Activated naive CD4-positive, alpha-beta T cell treated with anti-CD3 and anti-CD28 coated beads, Interleukin-2, amount 10 ng/mL, durations not matched to agents 7 days and 5 days (primary cell): Measurements from ENCODE around the gene ABCC4.

Experiments used
- CTCF ChIA-PET: fragments of 350-600 bp; sonication (Branson Sonifier 250); formaldehyde crosslinking; loops from one replicate; lab custom pipeline; 2021; ENCODE audit warnings: antibody characterized with exemption; lab: Charles Lee
- DNase-seq: peaks from one replicate; pipeline ENCODE4 v3.0.0-alpha.2; 2020
- H3K27ac Mint-ChIP-seq: one replicate; pipeline ENCODE4 v1.8.0; 2021; ENCODE audit warnings: mild to moderate bottlenecking, moderate library complexity, mixed read lengths
- H3K27me3 Mint-ChIP-seq: one replicate; pipeline ENCODE4 v1.8.0; 2021; ENCODE audit warnings: mild to moderate bottlenecking, mixed read lengths
- H3K36me3 Mint-ChIP-seq: one replicate; pipeline ENCODE4 v1.8.0; 2021; ENCODE audit warnings: mixed read lengths
- H3K4me1 Mint-ChIP-seq: one replicate; pipeline ENCODE4 v1.8.0; 2021; ENCODE audit warnings: mixed read lengths
- H3K4me3 Mint-ChIP-seq: one replicate; pipeline ENCODE4 v1.8.0; 2021; ENCODE audit warnings: mild to moderate bottlenecking, moderate library complexity, mixed read lengths
- H3K9me3 Mint-ChIP-seq: one replicate; pipeline ENCODE4 v1.8.0; 2021; ENCODE audit warnings: mixed read lengths

The ABCC4 gene

DNA sequence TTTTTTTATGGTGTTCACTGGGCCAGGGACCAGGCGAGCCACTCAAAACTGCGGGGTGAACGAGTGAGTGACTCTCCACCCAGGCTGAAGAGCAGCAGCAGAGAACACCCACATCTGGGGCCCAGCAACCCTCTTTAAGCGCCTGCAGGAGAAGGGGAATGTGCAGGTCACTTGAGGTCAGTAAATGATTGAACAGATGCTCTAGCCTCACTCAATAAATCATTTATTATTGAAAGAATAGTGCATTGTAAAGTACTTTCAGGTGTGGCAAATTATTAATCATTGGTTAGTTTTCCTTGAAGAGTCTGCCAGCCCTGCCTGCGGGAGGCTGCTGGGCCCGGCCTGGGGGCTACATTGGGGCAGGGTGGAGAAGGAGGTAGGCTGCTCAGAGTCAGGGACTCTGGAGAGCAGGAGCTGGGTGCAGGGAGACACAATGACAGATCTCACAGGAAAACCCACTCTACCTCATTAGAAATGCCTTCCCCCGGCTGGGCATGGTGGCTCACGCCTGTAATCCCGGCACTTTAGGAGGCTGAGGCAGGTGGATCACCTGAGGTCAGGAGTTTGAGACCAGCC lies 42.5 kb downstream of the ABCC4 start:
- no peak for DNase-seq
- no peaks in the 10 kb centered on the region for H3K4me1 Mint-ChIP-seq
- CTCF ChIA-PET, result no interaction called here
- no peaks in the 10 kb centered on the region for H3K36me3 Mint-ChIP-seq
- H3K27me3 Mint-ChIP-seq, result no peaks in the 10 kb centered on the region
- H3K27ac Mint-ChIP-seq, result no peak overlapping the region
- no peak overlapping the region for H3K4me3 Mint-ChIP-seq
- H3K9me3 Mint-ChIP-seq, result no peaks in the 10 kb centered on the region

- no peak overlapping the region for H3K27ac Mint-ChIP-seq
- H3K36me3 Mint-ChIP-seq, result no peaks in the 10 kb centered on the region
- no peak for DNase-seq
- no peaks in the 10 kb centered on the region for H3K4me1 Mint-ChIP-seq
- CTCF ChIA-PET, result no interaction called here
- H3K27me3 Mint-ChIP-seq, result no peaks in the 10 kb centered on the region
- H3K9me3 Mint-ChIP-seq, result no peaks in the 10 kb centered on the region
- no peak overlapping the region for H3K4me3 Mint-ChIP-seq
These were observed 43.2 kb downstream of the ABCC4 start for GRCh38 chr13:95258098-95258497.

DNA sequence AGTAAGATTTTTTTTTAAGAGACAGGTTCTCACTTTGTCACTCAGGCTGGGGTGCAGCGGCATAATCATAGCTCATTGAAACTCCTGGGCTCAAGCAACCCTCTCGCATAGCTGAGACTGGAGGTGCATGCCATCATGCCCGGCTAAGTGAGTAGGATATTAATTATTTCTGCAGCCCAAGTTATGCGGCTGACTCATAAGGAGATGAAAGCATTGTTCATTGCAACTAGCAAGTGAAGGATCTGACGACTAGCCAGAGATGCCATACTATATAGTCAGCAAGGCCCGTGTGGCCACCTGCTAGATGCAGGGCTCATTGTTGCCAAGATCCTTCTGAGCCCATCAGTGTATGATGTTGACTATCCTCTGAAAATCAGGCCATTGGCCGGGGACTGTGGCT lies 45.2 kb downstream of the ABCC4 start:
- Mint-ChIP-seq H3K27ac (no peak overlapping the region), H3K4me3 (no peak overlapping the region), H3K4me1 (no peaks in the 10 kb centered on the region), H3K36me3 (no peaks in the 10 kb centered on the region), H3K9me3 (no peaks in the 10 kb centered on the region), H3K27me3 (no peaks in the 10 kb centered on the region)
- no peak for DNase-seq
- CTCF ChIA-PET, result no interaction called here

GRCh38 chr13:95255072-95255732 lies 46.0 kb downstream of the ABCC4 start:
- CTCF ChIA-PET, result no interaction called here
- Mint-ChIP-seq H3K27ac (no peak overlapping the region), H3K9me3 (no peaks in the 10 kb centered on the region)

GRCh38 chr13:95254339-95254738 lies 46.9 kb downstream of the ABCC4 start:
- Mint-ChIP-seq H3K36me3 (no peaks in the 10 kb centered on the region), H3K9me3 (no peaks in the 10 kb centered on the region), H3K27me3 (no peaks in the 10 kb centered on the region), H3K4me3 (no peak overlapping the region), H3K27ac (no peak overlapping the region), H3K4me1 (no peaks in the 10 kb centered on the region)
- DNase-seq, result no peak
- CTCF ChIA-PET, result no interaction called here

More at GRCh38 chr13:95255072-95255732, 46.0 kb downstream of the ABCC4 start:
- DNase-seq, result no peak
- Mint-ChIP-seq H3K4me1 (no peaks in the 10 kb centered on the region), H3K36me3 (no peaks in the 10 kb centered on the region), H3K27me3 (no peaks in the 10 kb centered on the region), H3K4me3 (no peak overlapping the region)

- CTCF ChIA-PET, result no interaction called here
- H3K9me3 Mint-ChIP-seq, result no peaks in the 10 kb centered on the region
- H3K27me3 Mint-ChIP-seq, result no peaks in the 10 kb centered on the region
- no peaks in the 10 kb centered on the region for H3K36me3 Mint-ChIP-seq
- no peak for DNase-seq
- H3K4me1 Mint-ChIP-seq, result no peaks in the 10 kb centered on the region
- no peak overlapping the region for H3K4me3 Mint-ChIP-seq
- H3K27ac Mint-ChIP-seq, result no peak overlapping the region
These were observed 48.2 kb downstream of the ABCC4 start for GRCh38 chr13:95253033-95253432.

GRCh38 chr13:95251641-95252040 lies 49.6 kb downstream of the ABCC4 start:
- Mint-ChIP-seq H3K27me3 (no peaks in the 10 kb centered on the region), H3K36me3 (no peaks in the 10 kb centered on the region), H3K4me3 (no peak overlapping the region), H3K27ac (no peak overlapping the region), H3K4me1 (no peaks in the 10 kb centered on the region), H3K9me3 (no peaks in the 10 kb centered on the region)
- CTCF ChIA-PET, result no interaction called here
- DNase-seq, result no peak

- H3K36me3 Mint-ChIP-seq, result no peaks in the 10 kb centered on the region
These were observed 50.3 kb downstream of the ABCC4 start for GRCh38 chr13:95250961-95251360.

GRCh38 chr13:95248953-95249352 lies 52.3 kb downstream of the ABCC4 start:
- Mint-ChIP-seq H3K27me3 (no peaks in the 10 kb centered on the region), H3K36me3 (no peaks in the 10 kb centered on the region), H3K9me3 (no peaks in the 10 kb centered on the region), H3K4me3 (no peak overlapping the region), H3K27ac (no peak overlapping the region), H3K4me1 (no peaks in the 10 kb centered on the region)
- DNase-seq, result no peak
- CTCF ChIA-PET, result interaction anchor here (0.6 kb wide), 1 partner anchor 915 kb away, joined by 3 read pairs; no protein-coding TSS in a partner anchor

More at GRCh38 chr13:95250961-95251360, 50.3 kb downstream of the ABCC4 start:
- no peaks in the 10 kb centered on the region for H3K27me3 Mint-ChIP-seq
- H3K9me3 Mint-ChIP-seq, result no peaks in the 10 kb centered on the region
- CTCF ChIA-PET, result no interaction called here
- H3K4me1 Mint-ChIP-seq, result no peaks in the 10 kb centered on the region
- no peak for DNase-seq
- no peak overlapping the region for H3K4me3 Mint-ChIP-seq
- H3K27ac Mint-ChIP-seq, result no peak overlapping the region

- Mint-ChIP-seq H3K4me3 (no peak overlapping the region), H3K9me3 (no peaks in the 10 kb centered on the region), H3K36me3 (no peaks in the 10 kb centered on the region), H3K4me1 (no peaks in the 10 kb centered on the region), H3K27ac (no peak overlapping the region), H3K27me3 (no peaks in the 10 kb centered on the region)
- no peak for DNase-seq
- CTCF ChIA-PET, result no interaction called here
These were observed 53.4 kb downstream of the ABCC4 start for GRCh38 chr13:95247852-95248251.

DNA sequence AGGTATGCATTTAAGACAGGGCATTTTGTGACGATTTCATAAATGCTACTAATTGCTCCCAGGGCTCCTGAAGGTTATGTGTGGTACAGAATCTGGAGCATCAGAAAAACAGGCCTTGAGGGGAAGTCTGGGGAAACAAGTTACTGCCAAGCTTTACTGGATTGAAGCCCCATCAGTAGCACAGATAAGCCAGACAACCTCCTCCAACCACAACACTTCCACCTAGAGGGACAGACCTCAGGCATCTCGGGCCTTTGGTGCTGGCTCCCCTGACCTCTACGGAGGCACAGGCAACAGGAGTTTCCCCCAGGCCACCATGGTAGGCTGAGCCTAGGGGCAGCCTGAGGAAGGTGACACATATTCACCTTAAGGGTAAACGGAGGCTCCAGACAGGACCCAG lies 54.1 kb downstream of the ABCC4 start:
- no peaks in the 10 kb centered on the region for H3K36me3 Mint-ChIP-seq
- DNase-seq, result no peak
- CTCF ChIA-PET, result no interaction called here
- no peak overlapping the region for H3K4me3 Mint-ChIP-seq
- H3K27ac Mint-ChIP-seq, result no peak overlapping the region
- no peaks in the 10 kb centered on the region for H3K27me3 Mint-ChIP-seq
- H3K9me3 Mint-ChIP-seq, result no peaks in the 10 kb centered on the region
- H3K4me1 Mint-ChIP-seq, result no peaks in the 10 kb centered on the region

GRCh38 chr13:95246292-95247082 lies 54.8 kb downstream of the ABCC4 start:
- no peaks in the 10 kb centered on the region for H3K27me3 Mint-ChIP-seq
- no peak overlapping the region for H3K4me3 Mint-ChIP-seq
- no peaks in the 10 kb centered on the region for H3K36me3 Mint-ChIP-seq
- no peak overlapping the region for H3K27ac Mint-ChIP-seq
- no peak for DNase-seq
- H3K9me3 Mint-ChIP-seq, result no peaks in the 10 kb centered on the region
- H3K4me1 Mint-ChIP-seq, result no peaks in the 10 kb centered on the region
- CTCF ChIA-PET, result no interaction called here

GRCh38 chr13:95245071-95245470 lies 56.2 kb downstream of the ABCC4 start:
- Mint-ChIP-seq H3K4me1 (no peaks in the 10 kb centered on the region), H3K9me3 (no peaks in the 10 kb centered on the region), H3K36me3 (no peaks in the 10 kb centered on the region), H3K27me3 (no peaks in the 10 kb centered on the region), H3K4me3 (no peak overlapping the region), H3K27ac (no peak overlapping the region)
- DNase-seq, result no peak
- CTCF ChIA-PET, result no interaction called here

DNA sequence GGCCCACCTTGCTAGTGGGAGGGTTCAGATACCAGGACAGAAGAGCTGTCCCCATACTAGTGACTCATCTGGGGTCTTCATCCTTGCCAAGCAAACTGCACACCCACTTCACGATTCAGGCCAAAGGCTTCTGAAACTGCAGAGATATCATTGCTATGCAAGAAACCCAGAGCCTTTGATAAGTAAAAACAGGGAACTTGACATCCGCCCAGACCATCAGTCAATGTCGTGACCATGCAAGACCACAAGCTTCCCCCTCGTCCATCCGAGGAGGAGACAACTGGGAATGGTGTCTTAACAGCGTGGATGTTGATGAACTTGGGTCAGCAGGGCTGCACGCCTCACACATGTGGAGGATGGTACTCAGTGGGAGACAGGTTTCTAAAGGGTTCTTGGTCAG lies 58.0 kb downstream of the ABCC4 start:
- Mint-ChIP-seq H3K4me1 (no peaks in the 10 kb centered on the region), H3K27me3 (no peaks in the 10 kb centered on the region), H3K36me3 (no peaks in the 10 kb centered on the region), H3K4me3 (no peak overlapping the region), H3K9me3 (no peaks in the 10 kb centered on the region), H3K27ac (no peak overlapping the region)
- CTCF ChIA-PET, result interaction anchor here (0.9 kb wide), 1 partner anchor 53 kb away, joined by 3 read pairs; no protein-coding TSS in a partner anchor
- DNase-seq, result no peak

DNA sequence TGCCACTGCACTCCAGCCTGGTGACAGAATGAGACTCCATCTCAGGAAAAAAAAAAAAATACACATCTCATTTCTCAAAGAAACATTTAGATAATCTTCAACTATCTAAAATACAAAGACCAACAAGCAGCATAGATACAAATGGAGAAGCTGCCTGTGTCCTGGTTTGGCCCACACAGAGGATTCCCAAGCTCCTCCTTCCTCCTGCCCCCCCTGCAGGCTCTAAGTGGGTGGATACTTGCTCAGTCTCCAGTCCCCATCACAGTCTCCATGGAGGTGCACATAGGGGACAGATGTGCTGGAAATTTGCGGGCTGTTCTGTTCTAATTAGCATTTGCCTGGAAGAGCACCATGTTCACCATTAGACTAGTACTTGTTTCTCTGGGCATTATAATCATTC lies 59.9 kb downstream of the ABCC4 start:
- Mint-ChIP-seq H3K27ac (no peak overlapping the region), H3K4me3 (no peak overlapping the region), H3K9me3 (no peaks in the 10 kb centered on the region), H3K36me3 (no peaks in the 10 kb centered on the region), H3K4me1 (no peaks in the 10 kb centered on the region), H3K27me3 (no peaks in the 10 kb centered on the region)
- DNase-seq, result no peak
- CTCF ChIA-PET, result interaction anchor here (0.5 kb wide), 1 partner anchor 1627 kb away, joined by 4 read pairs; no protein-coding TSS in a partner anchor
